Smooth muscle cell (in vitro differentiated cells): ENCODE results near the gene SLC22A5. TPM values are rescaled to one million over a fixed set of nuclear protein-coding genes. Genes with fewer than 3 reads are reported as not detected.

Source experiments
- DNase-seq: peaks from one replicate; lab custom pipeline; 2025; ENCODE audit not compliant: unreplicated experiment; lab: John Stamatoyannopoulos, UW
- H2AFZ ChIP-seq: fragments of 200-600 bp; sonication (generic); 2 replicates; pipeline ENCODE4 v1.6.0; 2016; ENCODE audit warnings: antibody characterized with exemption, low read depth, mild to moderate bottlenecking
- H3F3A ChIP-seq: fragments of 200-600 bp; sonication (generic); 2 replicates; pipeline ENCODE4 v1.6.0; 2017; ENCODE audit warnings: antibody characterized with exemption, low read depth
- H3K27ac ChIP-seq: fragments of 200-600 bp; sonication (generic); 2 replicates; pipeline ENCODE4 v1.5.1; 2016; ENCODE audit warnings: low read depth, mild to moderate bottlenecking
- H3K27me3 ChIP-seq: fragments of 200-600 bp; sonication (generic); 2 replicates; pipeline ENCODE4 v1.6.1; 2016; ENCODE audit warnings: low read depth, mild to moderate bottlenecking
- H3K36me3 ChIP-seq: fragments of 200-600 bp; sonication (generic); 2 replicates; pipeline ENCODE4 v1.5.1; 2016; ENCODE audit warnings: low read depth
- H3K4me1 ChIP-seq: fragments of 200-600 bp; sonication (generic); 2 replicates; pipeline ENCODE4 v1.5.1; 2016; ENCODE audit warnings: low read depth
- H3K4me2 ChIP-seq: fragments of 200-600 bp; sonication (generic); 2 replicates; pipeline ENCODE4 v1.6.0; 2016; ENCODE audit warnings: mild to moderate bottlenecking
- H3K4me3 ChIP-seq: fragments of 200-600 bp; sonication (generic); 2 replicates; pipeline ENCODE4 v1.5.1; 2016; ENCODE audit warnings: mild to moderate bottlenecking
- H3K79me2 ChIP-seq: fragments of 200-600 bp; sonication (generic); 2 replicates; pipeline ENCODE4 v1.6.0; 2016; ENCODE audit warnings: low read depth, mild to moderate bottlenecking
- H3K9ac ChIP-seq: fragments of 200-600 bp; sonication (generic); 2 replicates; pipeline ENCODE4 v1.6.0; 2016; ENCODE audit warnings: low read depth
- H3K9me3 ChIP-seq: fragments of 200-600 bp; sonication (generic); replicated peaks from 2 replicates; pipeline ENCODE4 v1.5.1; 2016; ENCODE audit warnings: low read depth
- H4K20me1 ChIP-seq: fragments of 200-600 bp; sonication (generic); 2 replicates; pipeline ENCODE4 v1.6.0; 2016; ENCODE audit warnings: low read depth
- CTCF ChIP-seq: fragments of 200-600 bp; sonication (generic); IDR thresholded peaks from 2 replicates; pipeline ENCODE4 v1.5.1; 2017; ENCODE audit warnings: borderline replicate concordance, mild to moderate bottlenecking, antibody characterized with exemption; ENCODE audit not compliant: insufficient read depth, poor library complexity, severe bottlenecking
- whole genome bisulfite sequencing: methylation state at CpG from one replicate; pipeline ENCODE4 v1.1.7; 2016; ENCODE audit warnings: low lambda C conversion rate; 5-methylcytosine and 5-hydroxymethylcytosine counted together
- polyA plus RNA-seq: library from polyadenylated mRNA; unstranded; fragments of >200 nt; fragmentation: Nextera tagmentation; extraction: Ambion mirVana; gene quantifications from 2 replicates; pipeline ENCODE4 v1.2.1, GENCODE V29; 2016
- total RNA-seq: library from RNA; depleted of rRNA; stranded (reverse); fragments of >200 nt; gene quantifications from 2 replicates; pipeline ENCODE4 v1.2.3, GENCODE V29; 2014

Gene SLC22A5
- total and polyA plus RNA-seq, 2 experiments from 2014 or later, result 1.5 to 4.6 TPM

DNA sequence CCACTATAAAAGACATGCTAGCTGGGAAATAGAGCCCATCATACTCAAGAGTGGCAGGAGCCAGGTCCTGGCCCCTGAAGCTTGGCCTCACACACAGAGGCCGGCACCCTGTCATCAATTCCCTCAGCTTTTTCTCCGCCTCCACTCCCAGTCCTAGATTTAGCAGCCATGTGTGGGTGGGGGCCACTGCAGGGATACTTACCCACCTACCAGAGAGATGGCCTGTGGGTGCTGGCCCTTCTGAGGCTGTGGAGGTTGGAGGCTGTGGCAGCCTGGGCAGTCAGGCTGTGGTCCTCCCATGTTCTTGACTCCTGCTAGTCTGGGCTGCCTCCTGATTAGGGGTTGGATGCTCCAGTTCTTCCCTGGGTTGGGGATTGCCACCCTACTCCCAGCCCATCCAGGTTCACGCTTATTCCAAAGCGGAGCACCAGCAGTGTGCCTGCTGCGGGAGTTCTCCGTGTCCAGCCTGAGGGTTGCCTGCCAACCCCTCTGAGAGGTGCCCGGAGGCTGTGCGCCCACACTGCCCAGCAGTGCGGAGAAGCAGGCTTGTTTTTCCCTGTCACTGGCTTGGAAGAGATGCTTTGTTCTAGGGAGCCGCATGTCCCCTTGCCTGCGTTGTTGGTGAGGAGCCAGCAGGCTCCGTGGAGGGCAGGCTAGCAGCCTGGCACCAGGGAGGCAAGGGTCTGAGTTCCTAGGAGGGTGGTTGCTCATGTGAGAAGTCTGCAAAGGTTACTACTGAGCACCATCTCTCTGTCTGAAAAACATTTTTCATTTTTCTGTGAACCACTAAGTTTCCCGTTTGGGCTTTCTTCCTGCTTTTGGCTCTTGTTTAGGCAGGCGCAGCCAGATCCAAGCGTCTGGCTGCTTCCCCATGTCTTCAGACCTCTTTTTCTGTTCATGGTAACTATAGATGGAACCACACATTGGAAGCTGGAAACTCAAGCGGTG lies 7.5 kb downstream of the SLC22A5 start:
- 96% methylated on average over 16 of the region's 16 CpGs for WGBS
- Histone ChIP-seq H3K79me2 (no peaks in the 10 kb centered on the region), H3F3A (no peaks in the 10 kb centered on the region), H3K4me2 (no peak overlapping the region), H2AFZ (no peak overlapping the region), H3K9me3 (no peaks in the 10 kb centered on the region), H3K4me3 (no peak overlapping the region), H3K36me3 (no peaks in the 10 kb centered on the region), H4K20me1 (peaks cover 9% of the 10 kb centered on the region), H3K9ac (no peak overlapping the region), H3K4me1 (no peaks in the 10 kb centered on the region), H3K27me3 (no peaks in the 10 kb centered on the region), H3K27ac (no peak overlapping the region)
- DNase-seq, result no peak
- no peak for TF ChIP-seq CTCF

GRCh38 chr5:132377738-132378137 lies 8.2 kb downstream of the SLC22A5 start:
- Histone ChIP-seq H3K4me1 (no peaks in the 10 kb centered on the region), H3K4me3 (no peak overlapping the region), H3K9ac (no peak overlapping the region), H3F3A (no peaks in the 10 kb centered on the region), H3K27me3 (no peaks in the 10 kb centered on the region), H3K36me3 (no peaks in the 10 kb centered on the region), H2AFZ (no peak overlapping the region), H3K79me2 (no peaks in the 10 kb centered on the region), H3K9me3 (no peaks in the 10 kb centered on the region), H4K20me1 (peaks cover 4% of the 10 kb centered on the region), H3K4me2 (no peak overlapping the region), H3K27ac (no peak overlapping the region)
- WGBS, result 73% methylated on average over 7 of the region's 7 CpGs
- no peak for DNase-seq
- no peak for TF ChIP-seq CTCF

GRCh38 chr5:132378580-132378979 lies 9.1 kb downstream of the SLC22A5 start:
- Histone ChIP-seq H2AFZ (no peak overlapping the region), H3K36me3 (no peaks in the 10 kb centered on the region), H3K9ac (no peak overlapping the region), H3F3A (no peaks in the 10 kb centered on the region), H3K27ac (peak overlapping the region; percentile 28), H3K4me3 (no peak overlapping the region), H3K4me2 (no peak overlapping the region), H3K9me3 (no peaks in the 10 kb centered on the region), H3K79me2 (no peaks in the 10 kb centered on the region), H4K20me1 (peaks cover 4% of the 10 kb centered on the region), H3K4me1 (no peaks in the 10 kb centered on the region), H3K27me3 (no peaks in the 10 kb centered on the region)
- WGBS, result 76% methylated on average over 3 of the region's 3 CpGs
- no peak for TF ChIP-seq CTCF
- DNase-seq, result no peak

GRCh38 chr5:132380047-132380446 lies 10.5 kb downstream of the SLC22A5 start:
- TF ChIP-seq CTCF, result no peak
- no peak overlapping the region for H3K27ac ChIP-seq
- WGBS, result 96% methylated on average over 6 of the region's 6 CpGs

More at GRCh38 chr5:132380047-132380446, 10.5 kb downstream of the SLC22A5 start:
- Histone ChIP-seq H3K4me3 (no peak overlapping the region), H4K20me1 (peaks cover 4% of the 10 kb centered on the region), H3F3A (no peaks in the 10 kb centered on the region), H3K4me1 (no peaks in the 10 kb centered on the region), H3K27me3 (no peaks in the 10 kb centered on the region), H3K79me2 (no peaks in the 10 kb centered on the region), H3K9ac (no peak overlapping the region), H3K9me3 (no peaks in the 10 kb centered on the region), H3K4me2 (no peak overlapping the region), H3K36me3 (no peaks in the 10 kb centered on the region), H2AFZ (no peak overlapping the region)
- no peak for DNase-seq
